Endothelial cell of umbilical vein (primary cell): ENCODE results near the gene ENKUR.

Source experiments
- EZH2 ChIP-seq: IDR thresholded peaks from 2 replicates; pipeline ENCODE4 v1.6.1; 2012; ENCODE audit warnings: borderline replicate concordance, low read depth, mild to moderate bottlenecking, moderate library complexity, low read length, inconsistent platforms; ENCODE audit not compliant: severe bottlenecking
- FOS ChIP-seq: IDR thresholded peaks from 2 replicates; pipeline ENCODE4 v1.6.1; 2011; ENCODE audit warnings: mild to moderate bottlenecking, low read length, moderate library complexity, borderline replicate concordance; ENCODE audit not compliant: insufficient read depth
- MAX ChIP-seq: IDR thresholded peaks from 2 replicates; pipeline ENCODE4 v1.6.1; 2011; ENCODE audit not compliant: insufficient read depth, insufficient read length
- MYC ChIP-seq: IDR thresholded peaks from one replicate; pipeline ENCODE4 v1.6.1; 2011; ENCODE audit warnings: mild to moderate bottlenecking, low read depth, low read length
- POLR2A ChIP-seq: IDR thresholded peaks from 2 replicates; pipeline ENCODE4 v1.6.1; 2012; ENCODE audit warnings: low read depth, mild to moderate bottlenecking, control low read depth, low read length
- POLR2AphosphoS5 ChIP-seq: IDR thresholded peaks from 2 replicates; pipeline ENCODE4 v1.6.1; 2012; ENCODE audit warnings: low read depth, mild to moderate bottlenecking, control low read depth, low read length, moderate library complexity; ENCODE audit not compliant: insufficient read depth
- TF ChIP-seq, protein P1 (sequence below), 2 donors: IDR thresholded peaks; 1 replicate in 1 of 2; 2 replicates in 1 of 2; pipeline ENCODE4 v1.5.1; 2011; ENCODE audit warnings: low read length in 2 of 2, mild to moderate bottlenecking in 2 of 2, moderate library complexity in 2 of 2, control low read depth in 1 of 2, inconsistent platforms in 1 of 2, low read depth in 1 of 2; ENCODE audit not compliant: insufficient read depth in 1 of 2; ENCODE audit errors: extremely low read depth in 1 of 2

- TF ChIP-seq, protein P1, sequence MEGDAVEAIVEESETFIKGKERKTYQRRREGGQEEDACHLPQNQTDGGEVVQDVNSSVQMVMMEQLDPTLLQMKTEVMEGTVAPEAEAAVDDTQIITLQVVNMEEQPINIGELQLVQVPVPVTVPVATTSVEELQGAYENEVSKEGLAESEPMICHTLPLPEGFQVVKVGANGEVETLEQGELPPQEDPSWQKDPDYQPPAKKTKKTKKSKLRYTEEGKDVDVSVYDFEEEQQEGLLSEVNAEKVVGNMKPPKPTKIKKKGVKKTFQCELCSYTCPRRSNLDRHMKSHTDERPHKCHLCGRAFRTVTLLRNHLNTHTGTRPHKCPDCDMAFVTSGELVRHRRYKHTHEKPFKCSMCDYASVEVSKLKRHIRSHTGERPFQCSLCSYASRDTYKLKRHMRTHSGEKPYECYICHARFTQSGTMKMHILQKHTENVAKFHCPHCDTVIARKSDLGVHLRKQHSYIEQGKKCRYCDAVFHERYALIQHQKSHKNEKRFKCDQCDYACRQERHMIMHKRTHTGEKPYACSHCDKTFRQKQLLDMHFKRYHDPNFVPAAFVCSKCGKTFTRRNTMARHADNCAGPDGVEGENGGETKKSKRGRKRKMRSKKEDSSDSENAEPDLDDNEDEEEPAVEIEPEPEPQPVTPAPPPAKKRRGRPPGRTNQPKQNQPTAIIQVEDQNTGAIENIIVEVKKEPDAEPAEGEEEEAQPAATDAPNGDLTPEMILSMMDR (IDR thresholded peaks at IDR 0.05; ENCODE audit: extremely low read depth in 1 of 2, insufficient read depth in 1 of 2, low read depth in 1 of 2, low read length in 2 of 2): no peak
- no peak for TF ChIP-seq MYC
- TF ChIP-seq EZH2: no peak
- no peak for TF ChIP-seq FOS
- no peak for TF ChIP-seq POLR2AphosphoS5
- TF ChIP-seq POLR2A: no peak
- TF ChIP-seq MAX: no peak
Observed at GRCh38 chr10:24951201-24952142, 64.5 kb downstream of the ENKUR start.
